H9 (cell line): ENCODE results near the gene C14orf132. TPM values are rescaled to one million over a fixed set of nuclear protein-coding genes. Genes with fewer than 3 reads are reported as not detected.
A peak's percentile ranks its signal among the peaks of the same experiment; 100 is the strongest.

Source experiments
- DNase-seq: peaks from one replicate; pipeline ENCODE4 v3.0.0-alpha.2; 2017
- H2AFZ ChIP-seq: one replicate; pipeline ENCODE4 v1.6.1; 2013; ENCODE audit warnings: mild to moderate bottlenecking, low read length, control low read depth, moderate library complexity
- H2AK5ac ChIP-seq: 2 replicates; pipeline ENCODE4 v1.6.1; 2013; ENCODE audit warnings: low read length, control low read depth, mixed read lengths; ENCODE audit not compliant: insufficient read length
- H2BK120ac ChIP-seq: one replicate; pipeline ENCODE4 v1.6.1; 2013; ENCODE audit warnings: low read depth, mild to moderate bottlenecking, low read length, control low read depth, inconsistent platforms; ENCODE audit not compliant: poor library complexity, severe bottlenecking
- H2BK12ac ChIP-seq: 2 replicates; pipeline ENCODE4 v1.6.1; 2013; ENCODE audit warnings: low read length, control low read depth, mixed read lengths, low read depth; ENCODE audit not compliant: insufficient read length
- H2BK15ac ChIP-seq: 2 replicates; pipeline ENCODE4 v1.6.1; 2013; ENCODE audit warnings: low read depth, low read length, control low read depth
- H2BK20ac ChIP-seq: one replicate; pipeline ENCODE4 v1.6.1; 2013; ENCODE audit warnings: low read depth, mild to moderate bottlenecking, low read length, control low read depth, inconsistent platforms; ENCODE audit not compliant: poor library complexity, severe bottlenecking
- H2BK5ac ChIP-seq: 2 replicates; pipeline ENCODE4 v1.6.1; 2013; ENCODE audit warnings: low read length, control low read depth, mixed read lengths; ENCODE audit not compliant: insufficient read length
- H3K14ac ChIP-seq: 2 replicates; pipeline ENCODE4 v1.6.1; 2013; ENCODE audit warnings: low read length, control low read depth; ENCODE audit not compliant: insufficient read depth
- H3K18ac ChIP-seq: 2 replicates; pipeline ENCODE4 v1.6.1; 2013; ENCODE audit warnings: low read depth, mild to moderate bottlenecking, mixed read lengths, low read length, control low read depth; ENCODE audit not compliant: insufficient read length
- H3K23ac ChIP-seq: 2 replicates; pipeline ENCODE4 v1.6.1; 2013; ENCODE audit warnings: low read length, control low read depth, mixed read lengths, low read depth; ENCODE audit not compliant: insufficient read length
- H3K23me2 ChIP-seq: 2 replicates; pipeline ENCODE4 v1.6.1; 2013; ENCODE audit warnings: low read depth, mild to moderate bottlenecking, mixed read lengths, low read length, control low read depth; ENCODE audit not compliant: insufficient read length, poor library complexity, severe bottlenecking
- H3K27ac ChIP-seq: 2 replicates; pipeline ENCODE4 v1.5.1; 2013; ENCODE audit warnings: low read length, control low read depth, mixed read lengths, low read depth; ENCODE audit not compliant: insufficient read length
- H3K27me3 ChIP-seq: 2 replicates; pipeline ENCODE4 v1.6.1; 2013; ENCODE audit warnings: low read length, control low read depth, inconsistent platforms; ENCODE audit not compliant: insufficient read depth
- H3K4ac ChIP-seq: 2 replicates; pipeline ENCODE4 v1.6.1; 2013; ENCODE audit warnings: low read depth, mild to moderate bottlenecking, control low read depth, inconsistent platforms, low read length, moderate library complexity
- H3K4me1 ChIP-seq: 2 replicates; pipeline ENCODE4 v1.6.1; 2013; ENCODE audit warnings: low read length, control low read depth, inconsistent platforms; ENCODE audit not compliant: insufficient read depth
- H3K4me2 ChIP-seq: 2 replicates; pipeline ENCODE4 v1.6.1; 2013; ENCODE audit warnings: low read length, control low read depth, mixed read lengths; ENCODE audit not compliant: insufficient read length, insufficient read depth
- H3K56ac ChIP-seq: 2 replicates; pipeline ENCODE4 v1.6.1; 2013; ENCODE audit warnings: low read depth, mild to moderate bottlenecking, mixed read lengths, low read length, control low read depth; ENCODE audit not compliant: insufficient read length
- H3K79me1 ChIP-seq: 2 replicates; pipeline ENCODE4 v1.6.1; 2013; ENCODE audit warnings: low read depth, mild to moderate bottlenecking, moderate library complexity, low read length, control low read depth, inconsistent platforms; ENCODE audit not compliant: insufficient read depth, poor library complexity, severe bottlenecking
- H3K79me2 ChIP-seq: 2 replicates; pipeline ENCODE4 v1.6.1; 2013; ENCODE audit warnings: low read length, control low read depth, inconsistent platforms; ENCODE audit not compliant: insufficient read depth
- H3K9ac ChIP-seq: 2 replicates; pipeline ENCODE4 v1.6.1; 2013; ENCODE audit warnings: low read length, control low read depth, mixed read lengths; ENCODE audit not compliant: insufficient read length; ENCODE audit errors: extremely low read depth
- H3K9me3 ChIP-seq: one replicate; pipeline ENCODE4 v1.6.1; 2013; ENCODE audit warnings: low read depth, low read length, inconsistent platforms; ENCODE audit not compliant: control insufficient read depth
- H3T11ph ChIP-seq: one replicate; pipeline ENCODE4 v1.6.1; 2013; ENCODE audit warnings: mild to moderate bottlenecking, low read length, control low read depth, inconsistent platforms
- H4K20me1 ChIP-seq: one replicate; pipeline ENCODE4 v1.6.1; 2013; ENCODE audit not compliant: control insufficient read depth, insufficient read length, insufficient read depth
- H4K5ac ChIP-seq: 2 replicates; pipeline ENCODE4 v1.6.1; 2013; ENCODE audit warnings: low read depth, mild to moderate bottlenecking, mixed read lengths, low read length, control low read depth; ENCODE audit not compliant: insufficient read length
- H4K8ac ChIP-seq: replicated peaks from 2 replicates; pipeline ENCODE4 v1.6.1; 2013; ENCODE audit warnings: low read length, control low read depth, mixed read lengths, low read depth; ENCODE audit not compliant: insufficient read length
- H4K91ac ChIP-seq: 2 replicates; pipeline ENCODE4 v1.6.1; 2013; ENCODE audit warnings: low read depth, mild to moderate bottlenecking, moderate library complexity, mixed read lengths, low read length, control low read depth; ENCODE audit not compliant: insufficient read length
- H3K27ac Mint-ChIP-seq, 3 experiments: 2 replicates in 2 of 3; 3 replicates in 1 of 3; pipeline ENCODE4 v1.8.0; 2020 to 2021; ENCODE audit warnings: mixed read lengths in 3 of 3, mild to moderate bottlenecking in 1 of 3, moderate library complexity in 1 of 3
- H3K27me3 Mint-ChIP-seq: 2 replicates; pipeline ENCODE4 v1.8.0; 2021; ENCODE audit warnings: low read depth, mild to moderate bottlenecking, moderate library complexity, mixed read lengths
- H3K36me3 Mint-ChIP-seq, 3 experiments: 2 replicates in 2 of 3; 3 replicates in 1 of 3; pipeline ENCODE4 v1.8.0; 2020 to 2021; ENCODE audit warnings: low read depth in 3 of 3, mixed read lengths in 3 of 3; ENCODE audit not compliant: insufficient read depth in 1 of 3
- H3K4me1 Mint-ChIP-seq, 2 experiments: 2 replicates each; pipeline ENCODE4 v1.8.0; 2020; ENCODE audit warnings: mixed read lengths in 2 of 2
- H3K4me3 Mint-ChIP-seq, 2 experiments: 2 replicates in 1 of 2; 3 replicates in 1 of 2; pipeline ENCODE4 v1.8.0; 2020 to 2021; ENCODE audit warnings: mild to moderate bottlenecking in 2 of 2, mixed read lengths in 2 of 2, moderate library complexity in 1 of 2
- H3K9me3 Mint-ChIP-seq, 2 experiments: 2 replicates in 1 of 2; 3 replicates in 1 of 2; pipeline ENCODE4 v1.8.0; 2020; ENCODE audit warnings: mild to moderate bottlenecking in 2 of 2, mixed read lengths in 2 of 2, moderate library complexity in 1 of 2
- CTCF ChIP-seq: fragments of 200-600 bp; sonication (generic); conservative IDR thresholded peaks from 3 replicates; pipeline ENCODE4 v1.8.0; 2021; ENCODE audit warnings: antibody characterized with exemption, mild to moderate bottlenecking
- WGBS: extraction: QIAGEN DNeasy Blood & Tissue Kit; methylation state at CpG from one replicate; pipeline ENCODE4 v1.1.7; 2013; ENCODE audit warnings: missing lambda C conversion rate, low lambda C conversion rate, mixed read lengths; ENCODE audit not compliant: insufficient read length; ENCODE audit errors: extremely low coverage; 5-methylcytosine and 5-hydroxymethylcytosine counted together
- total RNA-seq: library from RNA; stranded (reverse); gene quantifications from 2 replicates; pipeline ENCODE4 v1.2.1, GENCODE V29; 2021

Gene C14orf132
- total RNA-seq, 1 experiment from 2014 or later: 5.7 TPM

GRCh38 chr14:96064866-96065265 is 25.7 kb downstream of the C14orf132 start:
- no peaks in the 10 kb centered on the region for H4K20me1 ChIP-seq
- no peak overlapping the region for H2BK12ac ChIP-seq
- H3K79me2 ChIP-seq: no peaks in the 10 kb centered on the region
- Mint-ChIP-seq H3K4me3 (no peak overlapping the region), H3K36me3 (no peaks in the 10 kb centered on the region), H3K27me3 (no peaks in the 10 kb centered on the region), H3K27ac (no peak overlapping the region), H3K9me3 (no peaks in the 10 kb centered on the region; a peak in 1 of 5 replicates), H3K4me1 (peaks cover 2 to 10% of the 10 kb centered on the region in 2 experiments; a peak in 2 of 4 replicates)
- H3K14ac ChIP-seq: 0 out of 2 replicates have a peak overlapping the region, but pooled peaks have one; percentile 39
- no peak overlapping the region for H4K8ac ChIP-seq
- H2BK120ac ChIP-seq: no peak overlapping the region
- no peaks in the 10 kb centered on the region for H3K4me1 ChIP-seq
- H2BK20ac ChIP-seq: no peak overlapping the region
- H2AFZ ChIP-seq: no peak overlapping the region
- WGBS: no CpG with 5 or more reads among the region's 5 CpGs
- H3K23me2 ChIP-seq: no peaks in the 10 kb centered on the region
- H3K9ac ChIP-seq: no peak overlapping the region
- no peak overlapping the region for H3K4me2 ChIP-seq
- no peaks in the 10 kb centered on the region for H3K79me1 ChIP-seq
- no peak overlapping the region for H3K23ac ChIP-seq
- H4K5ac ChIP-seq: peak overlapping the region; percentile 19
- H3K9me3 ChIP-seq: no peaks in the 10 kb centered on the region
- no peak overlapping the region for H3K27ac ChIP-seq
- no peak overlapping the region for H2BK5ac ChIP-seq
- no peak overlapping the region for H4K91ac ChIP-seq
- no peak overlapping the region for H3T11ph ChIP-seq
- H3K4ac ChIP-seq: no peak overlapping the region
- H3K18ac ChIP-seq: no peak overlapping the region
- no peak overlapping the region for H2BK15ac ChIP-seq
- TF ChIP-seq CTCF: no peak
- no peaks in the 10 kb centered on the region for H3K27me3 ChIP-seq
- H3K56ac ChIP-seq: no peak overlapping the region
- H2AK5ac ChIP-seq: no peak overlapping the region
- no peak for DNase-seq
